GM10847 (cell line): Measurements from ENCODE around the gene FDXR.

Experiments used
- POLR2A ChIP-seq: IDR thresholded peaks from 2 replicates; pipeline ENCODE4 v1.6.1; 2011; ENCODE audit not compliant: insufficient read length; ENCODE audit errors: extremely low read depth

The FDXR gene

GRCh38 chr17:74901353-74902135 lies 28.8 kb upstream of the FDXR start:
- TF ChIP-seq POLR2A: no peak

GRCh38 chr17:74900208-74900607 lies 27.4 kb upstream of the FDXR start:
- TF ChIP-seq POLR2A: no peak

- no peak for TF ChIP-seq POLR2A
These were observed 25.7 kb upstream of the FDXR start for GRCh38 chr17:74898376-74898946.

- TF ChIP-seq POLR2A: no peak
These were observed 21.3 kb upstream of the FDXR start for GRCh38 chr17:74893936-74894671.

- TF ChIP-seq POLR2A: no peak
These were observed 20.4 kb upstream of the FDXR start, which contains the start of gene FADS6 for GRCh38 chr17:74892974-74893911. FADS6 (minus strand) TSS chr17:74893633; CDS start chr17:74893595, 38 bp downstream.

GRCh38 chr17:74892013-74892841 lies 19.4 kb upstream of the FDXR start:
- TF ChIP-seq POLR2A: no peak

- TF ChIP-seq POLR2A: no peak
These were observed 17.8 kb upstream of the FDXR start for GRCh38 chr17:74890554-74890953.

- TF ChIP-seq POLR2A: no peak
These were observed 15.7 kb upstream of the FDXR start for GRCh38 chr17:74888469-74888868.

GRCh38 chr17:74883241-74883745 lies 10.5 kb upstream of the FDXR start:
- no peak for TF ChIP-seq POLR2A

GRCh38 chr17:74882517-74883240 lies 9.9 kb upstream of the FDXR start:
- no peak for TF ChIP-seq POLR2A

- no peak for TF ChIP-seq POLR2A
These were observed 8.3 kb upstream of the FDXR start for GRCh38 chr17:74881073-74881472.

- no peak for TF ChIP-seq POLR2A
These were observed 6.5 kb upstream of the FDXR start for GRCh38 chr17:74879308-74879707.

- no peak for TF ChIP-seq POLR2A
These were observed 5.9 kb upstream of the FDXR start for GRCh38 chr17:74878658-74879057.
